Muscle of arm (tissue), 12 donors: ENCODE measurements around the gene KNL1. TPM values are rescaled to one million over a fixed set of nuclear protein-coding genes. Genes with fewer than 3 reads are reported as not detected.
A peak's percentile ranks its signal among the peaks of the same experiment; 100 is the strongest.
"Not testable (repeated sequence)": the region's sequence is repeated elsewhere in the genome, so short reads cannot be mapped to it uniquely, and the experiment has no call there.

Source experiments
- DNase-seq: peaks from one replicate; pipeline ENCODE4 v3.0.0-alpha.2; 2013
- polyA plus RNA-seq, 12 donors: library from polyadenylated mRNA; unstranded; fragments of 120-200 nt; gene quantifications; one replicate each; pipeline ENCODE4 v1.2.1, GENCODE V29; 2013; ENCODE audit not compliant: insufficient read length in 12 of 12

The KNL1 gene
- polyA plus RNA-seq, 12 donors, result 5.9 to 57.9 (median 13.2) TPM; not detected in 1

DNA sequence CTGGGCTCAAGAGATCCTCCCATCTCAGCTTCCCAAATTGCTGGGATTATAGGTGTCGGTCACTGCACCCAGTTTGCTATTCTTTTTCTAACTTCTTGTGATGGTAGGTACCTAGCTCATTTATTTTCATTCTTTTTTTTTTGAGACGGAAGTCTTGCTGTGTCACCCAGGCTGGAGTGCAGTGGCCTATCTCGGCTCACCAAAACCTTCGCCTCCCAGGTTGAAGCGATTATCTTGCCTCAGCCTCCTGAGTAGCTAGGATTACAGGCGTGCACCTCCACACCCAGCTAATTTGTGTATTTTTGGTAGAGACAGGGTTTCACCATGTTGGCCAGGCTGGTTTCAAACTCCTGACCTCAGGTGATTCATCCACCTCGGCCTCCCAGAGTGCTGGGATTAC is 70.9 kb downstream of the KNL1 start:
- DNase-seq, result no peak

DNA sequence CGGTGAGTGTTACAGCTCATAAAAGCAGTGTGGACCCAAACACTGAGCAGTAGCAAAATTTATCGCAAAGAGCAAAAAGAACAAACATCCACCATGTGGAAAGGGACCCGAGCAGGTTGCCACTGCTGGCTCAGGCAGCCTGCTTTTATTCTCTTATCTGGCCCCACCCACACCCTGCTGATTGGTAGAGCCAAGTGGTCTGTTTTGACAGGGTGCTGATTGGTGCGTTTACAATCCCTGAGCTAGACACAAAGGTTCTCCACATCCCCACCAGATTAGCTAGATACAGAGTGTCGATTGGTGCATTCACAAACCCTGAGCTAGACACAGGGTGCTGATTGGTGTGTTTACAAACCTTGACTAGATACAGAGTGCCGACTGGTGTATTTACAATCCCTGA is 82.2 kb downstream of the KNL1 start:
- DNase-seq, result not testable (repeated sequence)

DNA sequence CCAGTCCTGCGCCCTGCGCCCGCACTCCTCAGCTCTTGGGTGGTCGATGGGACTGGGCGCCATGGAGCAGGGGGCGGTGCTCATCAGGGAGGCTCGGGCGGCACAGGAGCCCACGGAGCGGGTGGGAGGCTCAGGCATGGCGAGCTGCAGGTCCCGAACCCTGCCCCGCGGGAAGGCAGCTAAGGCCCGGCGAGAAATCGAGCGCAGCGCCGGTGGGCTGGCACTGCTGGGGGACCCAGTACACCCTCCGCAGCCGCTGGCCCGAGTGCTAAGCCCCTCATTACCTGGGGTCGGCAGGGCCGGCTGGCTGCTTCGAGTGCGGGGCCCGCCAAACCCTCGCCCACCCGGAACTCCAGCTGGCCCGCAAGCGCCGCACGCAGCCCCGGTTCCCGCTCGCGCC is 82.9 kb downstream of the KNL1 start:
- not testable (repeated sequence) for DNase-seq

DNA sequence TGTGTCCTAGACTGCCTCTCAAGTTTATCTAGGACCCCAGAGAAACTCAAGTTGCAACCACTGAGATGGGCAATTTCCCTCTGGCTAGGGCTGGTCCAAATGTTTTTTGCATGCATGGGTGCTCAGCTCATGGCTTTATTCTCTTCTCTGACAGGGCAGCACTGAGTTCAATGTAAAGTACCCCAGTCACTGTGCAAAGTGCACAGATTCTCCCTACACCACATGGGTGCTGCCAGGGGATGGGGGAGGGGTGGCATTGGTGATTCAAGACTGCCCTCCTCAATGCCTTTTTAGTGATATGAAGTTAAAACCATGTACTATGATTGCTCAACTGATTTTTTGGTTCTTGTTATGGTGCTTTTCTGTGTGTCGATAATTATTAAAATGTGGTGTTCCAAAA is 86.1 kb downstream of the KNL1 start:
- DNase-seq, result no peak

DNA sequence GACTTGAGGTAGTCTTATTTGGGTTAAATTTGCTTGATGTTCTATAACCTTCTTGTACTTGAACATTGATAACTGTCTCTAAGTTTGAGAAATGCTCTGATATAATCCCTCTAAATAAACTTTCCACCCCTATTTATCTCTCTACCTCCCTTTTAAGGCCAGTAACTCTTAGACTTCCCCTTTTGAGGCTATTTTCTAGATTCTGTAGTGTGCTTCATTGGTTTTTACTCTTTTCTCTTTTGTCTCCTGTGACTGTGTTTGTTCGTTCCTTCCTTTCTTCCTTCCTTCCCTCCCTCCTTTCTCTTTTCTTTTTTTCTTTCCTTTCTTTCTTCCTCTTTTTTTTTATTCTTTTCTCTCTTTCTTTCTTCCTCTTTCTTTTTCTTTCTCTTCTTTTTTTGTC is 86.9 kb downstream of the KNL1 start:
- DNase-seq, result not testable (repeated sequence)

DNA sequence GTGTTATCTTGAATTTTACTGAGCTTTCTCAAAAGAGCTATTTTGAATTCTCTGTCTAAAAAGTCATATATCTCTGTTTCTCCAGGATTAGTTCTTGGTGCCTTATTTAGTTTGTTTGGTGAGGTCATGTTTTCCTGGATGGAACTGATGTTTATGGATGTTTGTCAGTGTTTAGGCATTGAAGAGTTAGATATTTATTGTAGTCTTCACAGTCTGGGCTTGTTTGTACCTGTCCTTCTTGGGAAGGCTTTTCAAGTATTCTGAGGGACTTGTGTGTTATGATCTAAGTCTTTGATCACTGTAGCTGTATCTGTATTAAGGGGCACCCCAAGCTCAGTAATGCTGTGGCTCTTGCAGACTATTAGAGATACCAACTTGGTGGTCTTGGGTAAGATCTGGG is 90.3 kb downstream of the KNL1 start:
- DNase-seq, result no peak

- DNase-seq, result no peak
Observed at GRCh38 chr15:40685376-40685775, 91.3 kb downstream of the KNL1 start.

DNA sequence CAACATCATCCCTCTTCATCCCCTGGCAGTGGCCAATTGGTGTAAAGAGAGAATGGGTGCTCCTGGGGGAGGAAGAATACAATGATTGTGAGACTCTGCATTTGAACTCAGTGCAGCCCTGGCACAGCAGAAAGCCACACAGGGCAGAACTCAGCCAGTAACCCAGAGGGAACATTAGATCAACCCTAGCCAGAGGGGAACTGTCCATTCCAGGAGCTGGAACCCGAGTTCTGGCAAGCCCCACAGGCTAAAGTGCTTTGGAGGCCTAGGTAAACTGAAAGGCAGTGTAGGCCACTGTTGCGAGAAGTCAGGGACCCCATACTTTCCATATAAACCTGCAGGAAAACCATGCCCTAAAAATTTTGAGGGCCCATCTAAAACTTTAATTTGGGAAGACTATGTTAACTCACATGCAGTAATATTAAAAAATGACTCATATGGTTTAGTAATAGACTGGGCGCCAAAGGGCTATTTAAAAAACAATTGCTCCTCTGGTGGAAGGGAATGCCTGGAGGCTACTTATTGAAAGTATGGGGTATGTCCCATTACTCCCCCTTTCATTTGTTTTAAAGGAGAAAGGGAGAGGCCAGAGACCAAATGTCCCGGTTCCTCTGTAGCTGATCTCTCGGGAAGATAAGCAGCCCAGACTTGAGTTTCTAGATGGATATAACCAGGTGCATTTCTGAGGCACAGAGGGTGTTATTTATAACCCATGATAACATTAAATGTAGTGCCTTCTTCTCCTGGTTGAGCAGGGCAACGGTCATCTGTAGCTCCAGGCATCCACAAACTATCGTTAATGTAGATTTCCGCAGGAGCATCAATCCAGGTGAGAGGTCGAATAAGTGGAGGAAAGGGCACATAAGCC is 95.1 kb downstream of the KNL1 start:
- no peak for DNase-seq

DNA sequence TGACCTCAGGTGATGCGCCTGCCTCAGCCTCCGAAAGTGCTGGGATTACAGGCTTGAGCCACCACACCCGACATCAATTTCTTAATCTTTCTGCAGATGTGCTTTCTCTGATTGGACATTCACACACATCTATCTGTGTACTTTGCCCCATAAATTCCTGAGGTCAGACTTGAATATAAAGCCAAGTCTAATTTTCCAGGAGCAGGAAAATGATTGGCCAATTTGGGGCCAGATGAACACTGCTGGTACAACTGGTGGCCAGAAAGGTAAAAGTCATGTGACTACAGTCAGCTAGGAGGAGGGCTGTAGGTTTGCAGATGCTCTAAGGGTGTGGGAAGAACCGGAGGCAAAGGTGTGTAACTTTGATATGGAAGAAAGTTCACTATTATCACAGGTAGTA is 97.7 kb downstream of the KNL1 start:
- no peak for DNase-seq

GRCh38 chr15:40693904-40694687 is 100.0 kb downstream of the KNL1 start:
- DNase-seq, result no peak

- DNase-seq, result peak; percentile 97
Observed at GRCh38 chr15:40694688-40695468, 100.8 kb downstream of the KNL1 start, which contains the start of gene RAD51. Gene RAD51 (plus strand): TSS chr15:40695174. CDS start chr15:40698759, 3,585 bp downstream.

- DNase-seq, result peak; percentile 25
Observed at GRCh38 chr15:40695469-40695890, 101.4 kb downstream of the KNL1 start.

DNA sequence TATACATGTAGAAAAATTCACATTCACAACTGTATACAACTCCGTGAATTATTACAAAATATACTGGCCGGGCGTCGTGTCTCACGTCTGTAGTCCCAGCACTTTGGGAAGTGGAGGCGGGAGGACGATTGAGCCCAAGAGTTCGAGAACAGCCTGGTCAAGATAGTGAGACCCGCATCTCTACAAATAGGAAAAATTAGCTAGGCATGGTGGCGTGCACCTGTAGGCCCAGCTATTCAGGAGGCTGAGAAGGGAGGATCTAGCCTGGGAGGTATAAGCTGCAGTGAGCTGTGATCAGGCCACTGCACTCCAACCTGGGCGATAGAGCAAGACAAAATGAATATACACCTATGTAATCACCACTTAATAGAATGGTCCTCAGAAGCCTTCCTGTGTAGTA is 102.2 kb downstream of the KNL1 start:
- no peak for DNase-seq

GRCh38 chr15:40697916-40698315 is 103.9 kb downstream of the KNL1 start:
- no peak for DNase-seq

DNA sequence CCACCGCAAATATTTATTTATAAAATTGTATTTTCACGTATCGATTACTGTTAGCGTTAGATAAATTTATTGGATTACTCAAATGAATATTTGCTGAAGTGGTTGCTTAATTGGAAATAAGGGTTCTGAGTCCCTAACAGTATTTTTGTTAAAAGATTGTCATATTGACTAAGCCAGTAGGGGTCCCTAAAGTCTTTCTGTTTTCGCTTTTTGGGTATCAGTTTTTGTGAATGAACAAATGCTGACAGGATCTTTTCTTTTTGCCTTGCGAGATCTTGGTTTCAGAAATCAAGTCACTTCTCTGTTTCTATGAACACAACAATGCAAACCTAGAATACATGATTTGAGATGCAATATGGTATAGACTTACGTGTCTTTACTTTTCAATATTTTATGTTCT is 108.0 kb downstream of the KNL1 start:
- no peak for DNase-seq

- DNase-seq, result no peak
Observed at GRCh38 chr15:40706121-40706520, 112.1 kb downstream of the KNL1 start.

Other genes with a start within 250 kb of the KNL1 start
- gene PHGR1, start 243.2 kb upstream of the KNL1 start, polyA plus RNA-seq, result 100 to 1,000 TPM in 1 of 12 donors, under 1 TPM in 1, not detected in 10; 0.66 to 310 TPM
- gene DISP2, start 236.0 kb upstream of the KNL1 start, polyA plus RNA-seq, result 1 to 10 TPM in 6 of 12 donors, under 1 TPM in 4, not detected in 2; 0.27 to 2.7 (median 1.1) TPM
- 10 to 100 TPM in 11 of 12 donors, not detected in 1; 14.1 to 25.8 (median 19.8) TPM for gene KNSTRN, start 211.5 kb upstream of the KNL1 start, polyA plus RNA-seq
- 10 to 100 TPM in 11 of 12 donors, not detected in 1; 43.8 to 68.7 (median 52.2) TPM for gene IVD, start 188.5 kb upstream of the KNL1 start, polyA plus RNA-seq
- 10 to 100 TPM in 11 of 12 donors, not detected in 1; 14.7 to 30.8 (median 20.5) TPM for gene BAHD1, start 153.3 kb upstream of the KNL1 start, polyA plus RNA-seq
- 10 to 100 TPM in 11 of 12 donors, not detected in 1; 29.3 to 44.7 (median 34.1) TPM for gene CHST14, start 123.3 kb upstream of the KNL1 start, polyA plus RNA-seq
- 10 to 100 TPM in 11 of 12 donors, not detected in 1; 15.4 to 23.5 (median 17.9) TPM for gene CCDC32, start 29.2 kb upstream of the KNL1 start, polyA plus RNA-seq
- 10 to 100 TPM in 1 of 12 donors, 1 to 10 TPM in 10, not detected in 1; 5.4 to 10.7 (median 7.4) TPM for gene RPUSD2, start 24.9 kb upstream of the KNL1 start, polyA plus RNA-seq
- 10 to 100 TPM in 5 of 12 donors, 1 to 10 TPM in 6, not detected in 1; 5.3 to 12.9 (median 9.0) TPM for gene RAD51, start 100.9 kb downstream of the KNL1 start, polyA plus RNA-seq
- gene RMDN3, start 161.0 kb downstream of the KNL1 start, polyA plus RNA-seq, result 10 to 100 TPM in 11 of 12 donors, not detected in 1; 17.9 to 60.1 (median 21.2) TPM
- 1 to 10 TPM in 10 of 12 donors, not detected in 2; 2.2 to 9.3 (median 4.2) TPM for gene GCHFR, start 169.8 kb downstream of the KNL1 start, polyA plus RNA-seq
- 1 to 10 TPM in 5 of 12 donors, under 1 TPM in 5, not detected in 2; 0.74 to 3.8 (median 1.2) TPM for gene C15orf62, start 175.7 kb downstream of the KNL1 start, polyA plus RNA-seq
- 10 to 100 TPM in 11 of 12 donors, not detected in 1; 11.2 to 29.1 (median 17.9) TPM for gene ZFYVE19, start 212.8 kb downstream of the KNL1 start, polyA plus RNA-seq
- gene DNAJC17, start 213.2 kb downstream of the KNL1 start, polyA plus RNA-seq, result 10 to 100 TPM in 11 of 12 donors, not detected in 1; 19.2 to 42.1 (median 23.5) TPM
- under 1 TPM in 4 of 12 donors, not detected in 8; 0.22 to 0.44 (median 0.33) TPM for gene PPP1R14D, start 234.5 kb downstream of the KNL1 start, polyA plus RNA-seq
- 10 to 100 TPM in 3 of 12 donors, 1 to 10 TPM in 5, under 1 TPM in 3, not detected in 1; 0.37 to 37.6 (median 1.7) TPM for gene SPINT1, start 249.8 kb downstream of the KNL1 start, polyA plus RNA-seq